ENCODE measurements around the gene SIM1.
A peak's percentile ranks its signal among the peaks of the same experiment; 100 is the strongest.

The SIM1 gene

GRCh38 chr6:100462706-100463629 lies 1.8 kb downstream of the SIM1 start (continued):
- TF ChIP-seq ZBTB6 (tag by site-specific recombination; IDR thresholded peaks at IDR 0.05) (no peak), PRDM6 (tag by site-specific recombination; IDR thresholded peaks at IDR 0.05) (peak; percentile 41; the same call in 1 of the 2 replicates), ZNF621 (tag by site-specific recombination; IDR thresholded peaks at IDR 0.05) (no peak), ZNF175 (tag by site-specific recombination; IDR thresholded peaks at IDR 0.05) (no peak), ZNF335 (tag by site-specific recombination; conservative IDR thresholded peaks at IDR 0.05) (peak; percentile 60), KLF17 (tag by site-specific recombination; IDR thresholded peaks at IDR 0.05) (no peak), ZNF843 (tag by site-specific recombination; IDR thresholded peaks at IDR 0.05) (no peak), ZNF184 (tag by site-specific recombination; IDR thresholded peaks at IDR 0.05) (0 out of 2 replicates have a peak, but pooled peaks have one; percentile 15), ZBTB44 (tag by site-specific recombination; IDR thresholded peaks at IDR 0.05) (no peak)

- POLR2A ChIA-PET: no interaction called here
- Histone ChIP-seq H3K36me3 (ENCODE audit: control insufficient read depth in 2 of 2, insufficient read depth in 1 of 2, low read length in 2 of 2) (no peaks in the 10 kb centered on the region), H3K27ac (ENCODE audit: extremely low read depth, low read depth, low read length) (peak overlapping the region; percentile 27; the same call in 1 of the 2 replicates), H3K9me3 (ENCODE audit: control insufficient read depth, insufficient read depth, low read depth, low read length) (no peaks in the 10 kb centered on the region), H3K4me3 (ENCODE audit: low read depth, low read length) (peak overlapping the region; percentile 60), H3K4me1 (ENCODE audit: control insufficient read depth, insufficient read depth, low read length) (peaks cover 3% of the 10 kb centered on the region)
- CTCF ChIA-PET: interaction anchor here (0.7 to 2.1 kb wide), 8 partner anchors 10 to 594 kb away, joined by 3 to 19 read pairs (median 4); no protein-coding TSS in a partner anchor
- TF ChIP-seq ZNF23 (tag by site-specific recombination; IDR thresholded peaks at IDR 0.05; ENCODE audit: borderline replicate concordance) (no peak), ZNF394 (tag by site-specific recombination; IDR thresholded peaks at IDR 0.05; ENCODE audit: borderline replicate concordance) (no peak), IKZF3 (tag by site-specific recombination; IDR thresholded peaks at IDR 0.05) (peak; percentile 36; the same call in 1 of the 2 replicates), ZNF843 (tag by site-specific recombination; IDR thresholded peaks at IDR 0.05) (no peak), PRDM6 (tag by site-specific recombination; IDR thresholded peaks at IDR 0.05) (peak; percentile 75), ZNF791 (tag by site-specific recombination; IDR thresholded peaks at IDR 0.05) (no peak), ZNF654 (tag by site-specific recombination; IDR thresholded peaks at IDR 0.05; ENCODE audit: low read depth) (no peak), TRIM28 (IDR thresholded peaks at IDR 0.05; ENCODE audit: borderline replicate concordance, low read length) (no peak), ZNF221 (tag by site-specific recombination; IDR thresholded peaks at IDR 0.05; ENCODE audit: borderline replicate concordance) (no peak), ZNF449 (tag by site-specific recombination; IDR thresholded peaks at IDR 0.05) (no peak), ZNF138 (tag by site-specific recombination; IDR thresholded peaks at IDR 0.05; ENCODE audit: borderline replicate concordance) (no peak), ZNF2 (tag by site-specific recombination; IDR thresholded peaks at IDR 0.05) (no peak), ZFP37 (tag by site-specific recombination; IDR thresholded peaks at IDR 0.05) (no peak), ATF2 (tag by site-specific recombination; IDR thresholded peaks at IDR 0.05; ENCODE audit: low read depth) (no peak), KLF1 (tag by site-specific recombination; IDR thresholded peaks at IDR 0.05) (no peak)
Measured at GRCh38 chr6:100461917-100462705, 2.6 kb downstream of the SIM1 start.

Measured in HEK293 (cell line).